Measurements from ENCODE around the gene IFT25.
"Not testable (repeated sequence)": the region's sequence is repeated elsewhere in the genome, so short reads cannot be mapped to it uniquely, and the experiment has no call there.

IFT25 gene

GRCh38 chr1:53883600-53883999, 61.9 kb downstream of the IFT25 start:
- not testable (repeated sequence) for DNase-seq (ENCODE audit: low spot score)

- not testable (repeated sequence) for DNase-seq (ENCODE audit: low spot score)
Measured at GRCh38 chr1:53881853-53882252, 63.6 kb downstream of the IFT25 start.

- DNase-seq (ENCODE audit: low spot score) = peak; percentile 53
Measured at GRCh38 chr1:53878492-53879105, 66.9 kb downstream of the IFT25 start.

- DNase-seq (ENCODE audit: low spot score) = not testable (repeated sequence)
Measured at GRCh38 chr1:53875150-53875549, 70.3 kb downstream of the IFT25 start.

GRCh38 chr1:53871773-53872484, 73.6 kb downstream of the IFT25 start:
- DNase-seq (ENCODE audit: low spot score) = no peak
